Activated CD4-positive, alpha-beta memory T cell treated with anti-CD3 and anti-CD28 coated beads, Interleukin-2, amount 10 ng/mL, durations not matched to agents 7 days and 5 days (primary cell): ENCODE results near the gene BMP5. TPM values are rescaled to one million over a fixed set of nuclear protein-coding genes. Genes with fewer than 3 reads are reported as not detected.

ENCODE experiments used
- CTCF ChIA-PET: fragments of 350-600 bp; sonication (Branson Sonifier 250); formaldehyde crosslinking; loops from one replicate; lab custom pipeline; 2021; ENCODE audit warnings: antibody characterized with exemption, inconsistent platforms; lab: Charles Lee
- POLR2A ChIA-PET: fragments of 350-600 bp; sonication (Branson Sonifier 250); formaldehyde crosslinking; loops from one replicate; lab custom pipeline; 2021; ENCODE audit warnings: antibody characterized with exemption; lab: Charles Lee
- DNase-seq: peaks from one replicate; pipeline ENCODE4 v3.0.0-alpha.2; 2020
- H3K27ac Mint-ChIP-seq: one replicate; pipeline ENCODE4 v1.8.0; 2021; ENCODE audit warnings: mild to moderate bottlenecking, mixed read lengths
- H3K27me3 Mint-ChIP-seq: one replicate; pipeline ENCODE4 v1.8.0; 2021; ENCODE audit warnings: mixed read lengths
- H3K36me3 Mint-ChIP-seq: one replicate; pipeline ENCODE4 v1.8.0; 2021; ENCODE audit warnings: low read depth, mixed read lengths
- H3K4me1 Mint-ChIP-seq: one replicate; pipeline ENCODE4 v1.8.0; 2021; ENCODE audit warnings: mixed read lengths
- H3K4me3 Mint-ChIP-seq: one replicate; pipeline ENCODE4 v1.8.0; 2021; ENCODE audit warnings: mild to moderate bottlenecking, mixed read lengths
- H3K9me3 Mint-ChIP-seq: one replicate; pipeline ENCODE4 v1.8.0; 2021; ENCODE audit warnings: mixed read lengths
- total RNA-seq, 2 experiments: library from RNA; stranded (reverse); gene quantifications; one replicate each; pipeline ENCODE4 v1.2.3, GENCODE V29; 2021

The BMP5 gene
- total RNA-seq, 2 experiments from 2014 or later, result not detected

DNA sequence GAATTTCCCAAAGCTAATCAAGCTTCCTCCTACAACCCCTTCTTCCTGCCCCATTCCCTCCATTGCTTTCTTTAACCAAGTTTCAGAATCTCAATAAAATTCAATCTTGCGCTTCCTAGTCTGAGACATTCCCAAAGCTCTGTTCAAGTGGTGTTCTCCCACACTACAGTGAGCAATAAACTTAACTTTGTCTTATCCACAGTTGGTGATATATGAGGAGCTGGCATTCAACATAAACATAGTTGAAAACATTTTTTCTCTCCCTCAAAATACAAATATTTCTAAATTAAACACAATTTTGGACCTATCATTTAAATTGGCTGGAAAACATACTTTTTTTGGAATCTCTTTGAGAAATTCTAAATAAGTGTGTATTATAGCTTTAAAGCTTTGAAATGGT lies 166.7 kb downstream of the BMP5 start:
- Mint-ChIP-seq H3K27me3 (no peaks in the 10 kb centered on the region), H3K27ac (no peak overlapping the region), H3K4me3 (no peak overlapping the region), H3K4me1 (no peaks in the 10 kb centered on the region), H3K36me3 (no peaks in the 10 kb centered on the region), H3K9me3 (peaks cover 3% of the 10 kb centered on the region)
- ChIA-PET POLR2A (no interaction called here), CTCF (no interaction called here)
- no peak for DNase-seq

DNA sequence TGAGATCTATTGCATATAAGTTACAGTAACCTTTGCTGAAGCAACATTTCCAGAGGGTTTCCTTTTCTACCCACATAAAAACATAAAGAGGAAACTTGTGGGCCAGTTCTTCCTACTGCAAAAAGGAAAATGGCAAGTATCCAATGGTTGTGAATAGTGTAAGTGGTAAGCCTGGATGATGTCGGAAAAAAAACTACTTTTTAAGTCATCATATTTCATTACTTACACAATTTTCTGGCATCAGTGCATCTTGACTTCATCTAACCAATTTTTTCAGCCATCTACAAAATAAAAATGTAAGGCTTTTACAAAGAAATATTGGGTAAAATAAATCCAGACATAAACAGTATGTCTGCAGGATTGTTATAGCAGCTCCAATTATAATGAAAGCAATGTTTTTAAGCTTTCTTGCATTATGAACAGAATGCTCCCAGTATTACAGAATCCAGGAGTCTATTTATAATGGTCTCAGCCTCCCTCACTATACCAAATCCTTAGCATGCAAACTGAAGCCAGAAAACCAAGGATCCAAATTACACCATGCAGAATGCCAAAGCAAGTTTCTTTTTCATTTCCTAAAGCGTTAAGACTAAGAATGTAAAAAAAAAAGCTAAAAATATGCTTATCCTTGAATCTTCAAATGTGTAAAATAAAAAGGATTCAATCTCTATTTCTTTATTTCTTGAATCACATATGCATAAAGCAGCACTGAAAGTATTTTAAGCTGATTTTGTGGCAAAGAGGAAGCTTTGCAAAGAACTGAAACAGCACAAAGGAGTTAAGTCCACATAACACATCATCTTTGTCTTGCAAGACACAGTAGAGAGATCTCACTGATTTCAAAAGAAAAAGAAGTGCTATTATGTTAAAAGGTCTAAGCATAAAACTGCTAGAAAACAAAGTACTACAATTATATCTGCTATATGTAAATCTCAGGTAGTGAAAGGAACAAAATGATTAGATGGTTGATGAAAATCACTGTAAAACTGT lies 169.6 kb downstream of the BMP5 start:
- POLR2A ChIA-PET, result no interaction called here
- peaks cover 11% of the 10 kb centered on the region for H3K9me3 Mint-ChIP-seq

DNA sequence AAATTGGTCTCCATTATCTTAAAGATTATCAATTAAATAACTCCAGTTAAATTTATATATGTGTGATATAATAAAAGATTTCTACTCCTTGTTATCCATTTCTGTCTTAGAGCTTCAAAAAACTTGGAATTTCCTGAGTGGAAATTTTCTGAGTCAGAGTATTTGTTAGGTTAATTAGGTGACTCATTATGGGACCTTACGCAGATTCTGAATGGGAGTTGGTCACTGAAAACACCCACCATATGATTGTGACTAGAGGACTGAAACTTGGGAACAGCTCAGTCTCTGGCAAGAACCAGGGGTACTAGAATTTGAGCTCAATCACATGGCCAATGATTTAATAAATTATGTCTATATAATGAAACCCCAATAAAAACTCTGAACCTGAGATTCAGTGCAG lies 171.0 kb downstream of the BMP5 start:
- DNase-seq, result no peak
- Mint-ChIP-seq H3K4me1 (no peaks in the 10 kb centered on the region), H3K9me3 (peaks cover 11% of the 10 kb centered on the region), H3K4me3 (no peak overlapping the region), H3K36me3 (no peaks in the 10 kb centered on the region), H3K27ac (no peak overlapping the region), H3K27me3 (no peaks in the 10 kb centered on the region)
- ChIA-PET POLR2A (no interaction called here), CTCF (no interaction called here)

More for the DNA sequence above, 169.6 kb downstream of the BMP5 start:
- CTCF ChIA-PET, result no interaction called here
- H3K36me3 Mint-ChIP-seq, result no peaks in the 10 kb centered on the region
- H3K27me3 Mint-ChIP-seq, result no peaks in the 10 kb centered on the region
- no peak overlapping the region for H3K27ac Mint-ChIP-seq
- H3K4me1 Mint-ChIP-seq, result no peaks in the 10 kb centered on the region
- DNase-seq, result no peak
- H3K4me3 Mint-ChIP-seq, result no peak overlapping the region
